ENCODE data around the gene HSPA1A.
A peak's percentile ranks its signal among the peaks of the same experiment; 100 is the strongest.

The HSPA1A gene

DNA sequence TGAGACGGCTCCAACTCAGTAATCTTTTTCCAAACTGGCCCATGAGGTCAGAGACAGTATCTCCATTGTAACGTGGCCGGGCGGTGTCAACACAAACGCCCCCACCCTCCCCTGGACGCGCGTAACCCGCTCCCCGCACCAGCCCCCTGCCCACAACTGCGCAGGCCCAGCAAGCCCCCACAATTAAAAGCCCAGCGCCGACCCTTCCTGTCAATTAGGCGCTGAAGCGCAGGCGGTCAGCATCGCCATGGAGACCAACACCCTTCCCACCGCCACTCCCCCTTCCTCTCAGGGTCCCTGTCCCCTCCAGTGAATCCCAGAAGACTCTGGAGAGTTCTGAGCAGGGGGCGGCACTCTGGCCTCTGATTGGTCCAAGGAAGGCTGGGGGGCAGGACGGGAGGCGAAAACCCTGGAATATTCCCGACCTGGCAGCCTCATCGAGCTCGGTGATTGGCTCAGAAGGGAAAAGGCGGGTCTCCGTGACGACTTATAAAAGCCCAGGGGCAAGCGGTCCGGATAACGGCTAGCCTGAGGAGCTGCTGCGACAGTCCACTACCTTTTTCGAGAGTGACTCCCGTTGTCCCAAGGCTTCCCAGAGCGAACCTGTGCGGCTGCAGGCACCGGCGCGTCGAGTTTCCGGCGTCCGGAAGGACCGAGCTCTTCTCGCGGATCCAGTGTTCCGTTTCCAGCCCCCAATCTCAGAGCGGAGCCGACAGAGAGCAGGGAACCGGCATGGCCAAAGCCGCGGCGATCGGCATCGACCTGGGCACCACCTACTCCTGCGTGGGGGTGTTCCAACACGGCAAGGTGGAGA lies at the start of gene HSPA1A, which contains the start of gene HSPA1L:
Gene HSPA1A, plus strand, starts transcription at position 519 of the 814 bp plus-strand sequence. Its CDS starts 214 bp downstream, at position 733.
Gene HSPA1L, minus strand, starts transcription at position 259 of the 814 bp plus-strand sequence. CDS start 3,311 bp downstream, outside the sequence.
- Histone ChIP-seq H3K4me3 (ENCODE audit: low read length) (peak within 1 kb of the TSS; percentile 68), H3K79me2 (ENCODE audit: control insufficient read depth, low read length) (no peaks in the 10 kb centered on the region), H3K27ac (ENCODE audit: low read depth, low read length) (no peak within 1 kb of the TSS)

DNA sequence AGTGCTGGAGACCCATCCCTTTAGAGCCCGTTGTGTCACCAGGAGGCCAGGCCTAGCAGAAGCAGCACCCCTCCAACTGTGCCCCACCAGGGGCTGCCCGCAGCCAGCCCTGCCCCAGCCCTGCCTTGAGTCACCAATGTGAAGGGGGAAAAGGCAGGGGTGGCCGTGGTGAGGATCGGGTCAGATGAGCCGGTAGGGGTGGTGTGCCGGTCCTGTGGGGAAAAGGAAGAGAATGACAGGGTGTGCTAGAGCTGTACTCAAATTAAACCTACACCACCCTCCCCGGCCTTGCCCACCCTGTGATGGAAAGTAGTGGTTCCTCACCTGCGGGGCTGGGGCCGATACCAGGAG lies 49.8 kb upstream of the HSPA1A start:
- H3K79me2 ChIP-seq (ENCODE audit: control insufficient read depth, low read length), result no peaks in the 10 kb centered on the region
- no peak overlapping the region for H3K4me3 ChIP-seq (ENCODE audit: low read length)
- H3K27ac ChIP-seq (ENCODE audit: low read depth, low read length), result no peak overlapping the region
- TF ChIP-seq, protein P1, sequence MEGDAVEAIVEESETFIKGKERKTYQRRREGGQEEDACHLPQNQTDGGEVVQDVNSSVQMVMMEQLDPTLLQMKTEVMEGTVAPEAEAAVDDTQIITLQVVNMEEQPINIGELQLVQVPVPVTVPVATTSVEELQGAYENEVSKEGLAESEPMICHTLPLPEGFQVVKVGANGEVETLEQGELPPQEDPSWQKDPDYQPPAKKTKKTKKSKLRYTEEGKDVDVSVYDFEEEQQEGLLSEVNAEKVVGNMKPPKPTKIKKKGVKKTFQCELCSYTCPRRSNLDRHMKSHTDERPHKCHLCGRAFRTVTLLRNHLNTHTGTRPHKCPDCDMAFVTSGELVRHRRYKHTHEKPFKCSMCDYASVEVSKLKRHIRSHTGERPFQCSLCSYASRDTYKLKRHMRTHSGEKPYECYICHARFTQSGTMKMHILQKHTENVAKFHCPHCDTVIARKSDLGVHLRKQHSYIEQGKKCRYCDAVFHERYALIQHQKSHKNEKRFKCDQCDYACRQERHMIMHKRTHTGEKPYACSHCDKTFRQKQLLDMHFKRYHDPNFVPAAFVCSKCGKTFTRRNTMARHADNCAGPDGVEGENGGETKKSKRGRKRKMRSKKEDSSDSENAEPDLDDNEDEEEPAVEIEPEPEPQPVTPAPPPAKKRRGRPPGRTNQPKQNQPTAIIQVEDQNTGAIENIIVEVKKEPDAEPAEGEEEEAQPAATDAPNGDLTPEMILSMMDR (IDR thresholded peaks at IDR 0.05; ENCODE audit: low read depth, low read length, poor library complexity, severe bottlenecking), result no peak
- TF ChIP-seq EZH2phosphoT487 (IDR thresholded peaks at IDR 0.05; ENCODE audit: borderline replicate concordance, low read length), result no peak
- H3K9me3 ChIP-seq (ENCODE audit: control insufficient read depth, insufficient read depth, low read length), result no peaks in the 10 kb centered on the region
- H3K27me3 ChIP-seq (ENCODE audit: control insufficient read depth, low read length), result no peaks in the 10 kb centered on the region
- H3K36me3 ChIP-seq (ENCODE audit: control insufficient read depth, low read length), result peaks cover 28% of the 10 kb centered on the region
- H3K9me2 ChIP-seq (replicated peaks; ENCODE audit: control insufficient read depth, low read length), result no peaks in the 10 kb centered on the region
- H4K20me1 ChIP-seq (ENCODE audit: control insufficient read depth, insufficient read depth, low read depth, low read length), result no peaks in the 10 kb centered on the region
- H3F3A ChIP-seq (ENCODE audit: control insufficient read depth, insufficient read depth), result no peaks in the 10 kb centered on the region
- no peak overlapping the region for H3K4me2 ChIP-seq (ENCODE audit: low read length)
- H3K4me1 ChIP-seq (ENCODE audit: control insufficient read depth, low read length), result peaks cover 4% of the 10 kb centered on the region; the same call in 1 of the 2 replicates

More for the DNA sequence above, at the start of gene HSPA1A, which contains the start of gene HSPA1L:
- no peaks in the 10 kb centered on the region for H4K20me1 ChIP-seq (ENCODE audit: control insufficient read depth, insufficient read depth, low read depth, low read length)
- no peaks in the 10 kb centered on the region for H3K9me3 ChIP-seq (ENCODE audit: control insufficient read depth, insufficient read depth, low read length)
- H3K27me3 ChIP-seq (ENCODE audit: control insufficient read depth, low read length), result peaks cover 4% of the 10 kb centered on the region; the same call in 1 of the 2 replicates
- H3K4me2 ChIP-seq (ENCODE audit: low read length), result peak within 1 kb of the TSS; percentile 71
- TF ChIP-seq EZH2phosphoT487 (IDR thresholded peaks at IDR 0.05; ENCODE audit: borderline replicate concordance, low read length), result no peak
- TF ChIP-seq, protein P1 (IDR thresholded peaks at IDR 0.05; ENCODE audit: low read depth, low read length, poor library complexity, severe bottlenecking), result no peak
- peaks cover 30% of the 10 kb centered on the region for H3K4me1 ChIP-seq (ENCODE audit: control insufficient read depth, low read length)
- H3K36me3 ChIP-seq (ENCODE audit: control insufficient read depth, low read length), result no peaks in the 10 kb centered on the region
- H3K9me2 ChIP-seq (replicated peaks; ENCODE audit: control insufficient read depth, low read length), result no peaks in the 10 kb centered on the region
- H3F3A ChIP-seq (ENCODE audit: control insufficient read depth, insufficient read depth), result peaks cover 11% of the 10 kb centered on the region; the same call in 1 of the 2 replicates

DNA sequence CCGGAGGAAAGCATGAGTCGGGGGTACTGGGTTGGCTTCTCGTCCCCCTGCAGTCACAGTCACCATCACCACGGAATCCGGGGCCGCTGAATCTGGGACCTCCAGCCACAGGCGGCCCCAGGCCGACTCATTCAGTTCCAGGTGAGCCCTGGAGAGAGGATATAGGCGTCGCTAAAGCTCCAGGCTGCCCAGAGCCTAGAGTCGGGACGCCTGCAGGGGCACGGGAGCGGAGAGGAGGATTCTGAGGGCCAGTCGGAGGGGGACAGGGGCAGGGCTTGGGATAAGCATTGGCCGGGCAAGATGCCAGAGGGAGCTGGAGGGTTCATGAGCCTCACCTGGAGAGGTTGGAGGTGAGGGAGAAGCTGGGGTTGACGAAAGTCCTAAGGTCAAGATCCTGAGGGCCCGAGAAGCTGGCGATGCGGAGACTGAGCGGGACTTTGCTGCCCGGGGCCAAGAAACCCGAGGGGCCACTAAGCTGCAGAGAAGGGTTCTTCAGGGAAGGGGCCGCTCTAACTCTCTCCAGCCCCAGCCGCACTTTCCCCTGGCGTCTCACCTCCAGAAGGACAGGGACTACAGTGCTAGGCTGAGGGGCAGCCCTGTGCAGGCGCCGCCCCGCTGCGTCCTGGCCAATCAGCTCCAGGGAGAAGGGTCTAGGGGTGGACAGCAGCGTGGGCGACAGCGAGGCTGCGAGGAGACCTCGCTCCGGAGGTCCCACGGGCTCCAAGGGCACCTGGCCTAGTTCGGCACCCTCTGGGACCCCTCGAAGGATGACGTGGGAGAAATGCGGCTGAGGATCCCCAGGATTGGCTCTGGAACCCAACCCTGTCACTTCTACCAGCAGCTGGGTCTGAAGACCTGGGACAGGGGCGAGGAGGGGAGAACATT lies 49.2 kb upstream of the HSPA1A start:
- H3F3A ChIP-seq (ENCODE audit: control insufficient read depth, insufficient read depth), result no peaks in the 10 kb centered on the region
- no peaks in the 10 kb centered on the region for H3K9me3 ChIP-seq (ENCODE audit: control insufficient read depth, insufficient read depth, low read length)
- H4K20me1 ChIP-seq (ENCODE audit: control insufficient read depth, insufficient read depth, low read depth, low read length), result no peaks in the 10 kb centered on the region
- no peak overlapping the region for H3K27ac ChIP-seq (ENCODE audit: low read depth, low read length)
- H3K9me2 ChIP-seq (replicated peaks; ENCODE audit: control insufficient read depth, low read length), result no peaks in the 10 kb centered on the region
- H3K79me2 ChIP-seq (ENCODE audit: control insufficient read depth, low read length), result no peaks in the 10 kb centered on the region
- peaks cover 4% of the 10 kb centered on the region; the same call in 1 of the 2 replicates for H3K4me1 ChIP-seq (ENCODE audit: control insufficient read depth, low read length)
- H3K27me3 ChIP-seq (ENCODE audit: control insufficient read depth, low read length), result no peaks in the 10 kb centered on the region
- H3K4me3 ChIP-seq (ENCODE audit: low read length), result no peak overlapping the region
- no peak overlapping the region for H3K4me2 ChIP-seq (ENCODE audit: low read length)
- TF ChIP-seq, protein P1 (IDR thresholded peaks at IDR 0.05; ENCODE audit: low read depth, low read length, poor library complexity, severe bottlenecking), result no peak
- TF ChIP-seq EZH2phosphoT487 (IDR thresholded peaks at IDR 0.05; ENCODE audit: borderline replicate concordance, low read length), result no peak
- H3K36me3 ChIP-seq (ENCODE audit: control insufficient read depth, low read length), result peaks cover 22% of the 10 kb centered on the region

Data from DOHH2 (cell line).